H1 (cell line): ENCODE data around the gene MTF2. TPM values are rescaled to one million over a fixed set of nuclear protein-coding genes. Genes with fewer than 3 reads are reported as not detected.
A peak's percentile ranks its signal among the peaks of the same experiment; 100 is the strongest.

Experiments used
- CTCF ChIA-PET: fragments of 300-600 bp; sonication (Branson Sonifier 250); formaldehyde crosslinking; loops from one replicate; lab custom pipeline; 2021; ENCODE audit not compliant: partially characterized antibody; lab: Charles Lee
- POLR2A ChIA-PET: fragments of 300-600 bp; sonication (Branson Sonifier 250); formaldehyde crosslinking; loops from one replicate; lab custom pipeline; 2021; ENCODE audit warnings: inconsistent platforms; ENCODE audit not compliant: partially characterized antibody; lab: Charles Lee
- DNase-seq, 2 experiments: peaks; one replicate each; pipeline versions ENCODE4 v3.0.0 to v3.0.0-alpha.2; 2010 to 2022; ENCODE audit warnings: low spot score in 2 of 2, low read depth in 1 of 2, mixed read lengths in 1 of 2
- FAIRE-seq: peaks from 2 replicates; lab custom pipeline; 2011; peaks lifted over from hg19 to GRCh38; lab: Jason Lieb, UNC
- H2AFZ ChIP-seq: 2 replicates; pipeline ENCODE4 v1.8.1; 2012; ENCODE audit warnings: low read length, inconsistent platforms
- H2AK5ac ChIP-seq: 2 replicates; pipeline ENCODE4 v1.6.1; 2013; ENCODE audit warnings: low read depth, low read length
- H2BK120ac ChIP-seq: replicated peaks from 2 replicates; pipeline ENCODE3; 2013; ENCODE audit warnings: low read depth, low read length, inconsistent platforms
- H2BK12ac ChIP-seq: 2 replicates; pipeline ENCODE4 v1.6.1; 2013; ENCODE audit warnings: low read depth, low read length
- H2BK15ac ChIP-seq: 2 replicates; pipeline ENCODE4 v1.6.1; 2013; ENCODE audit warnings: low read length
- H2BK20ac ChIP-seq: 2 replicates; pipeline ENCODE4 v1.6.1; 2013; ENCODE audit warnings: low read length
- H2BK5ac ChIP-seq: 2 replicates; pipeline ENCODE4 v1.6.1; 2013; ENCODE audit warnings: low read depth, low read length
- H3K14ac ChIP-seq: 2 replicates; pipeline ENCODE4 v1.6.1; 2013; ENCODE audit warnings: inconsistent platforms; ENCODE audit not compliant: insufficient read length
- H3K18ac ChIP-seq: 2 replicates; pipeline ENCODE4 v1.6.1; 2013; ENCODE audit warnings: low read length; ENCODE audit errors: extremely low read depth
- H3K23ac ChIP-seq: 2 replicates; pipeline ENCODE4 v1.6.1; 2013; ENCODE audit warnings: inconsistent platforms; ENCODE audit not compliant: insufficient read length
- H3K23me2 ChIP-seq: 2 replicates; pipeline ENCODE4 v1.6.1; 2013; ENCODE audit warnings: low read depth, low read length
- H3K27ac ChIP-seq: 2 replicates; pipeline ENCODE4 v1.6.1; 2011; ENCODE audit warnings: low read depth, low read length, inconsistent platforms
- H3K27me3 ChIP-seq, 4 experiments: replicated peaks in 1 of 4; 1 replicate in 1 of 4; 2 replicates in 3 of 4; pipeline versions ENCODE4 v1.6.1 to v1.8.1; 2011 to 2013; ENCODE audit warnings: low read length in 3 of 4, mild to moderate bottlenecking in 3 of 4, inconsistent platforms in 2 of 4, mixed read lengths in 2 of 4, moderate library complexity in 1 of 4; ENCODE audit not compliant: control insufficient read depth in 3 of 4, insufficient read depth in 3 of 4; ENCODE audit errors: extremely low read depth in 1 of 4
- H3K36me3 ChIP-seq, 4 experiments: 2 replicates each; pipeline versions ENCODE4 v1.6.1 to v1.8.1; 2011 to 2013; ENCODE audit warnings: mild to moderate bottlenecking in 4 of 4, low read length in 3 of 4, moderate library complexity in 2 of 4, control low read depth in 1 of 4, inconsistent platforms in 1 of 4; ENCODE audit not compliant: insufficient read depth in 4 of 4, control insufficient read depth in 2 of 4
- H3K4ac ChIP-seq: replicated peaks from 2 replicates; pipeline ENCODE3; 2013; ENCODE audit warnings: low read length, low read depth, mixed read lengths, inconsistent platforms; ENCODE audit not compliant: insufficient read length
- H3K4me1 ChIP-seq, 4 experiments: replicated peaks in 1 of 4; 1 replicate in 1 of 4; 2 replicates in 3 of 4; pipeline versions ENCODE4 v1.6.1 to v1.8.1; 2011 to 2013; ENCODE audit warnings: low read length in 3 of 4, inconsistent platforms in 2 of 4, mixed read lengths in 1 of 4; ENCODE audit not compliant: insufficient read depth in 4 of 4, control insufficient read depth in 3 of 4
- H3K4me2 ChIP-seq, 2 experiments: 2 replicates each; pipeline versions ENCODE4 v1.6.1 to v1.8.1; 2011 to 2013; ENCODE audit warnings: low read depth in 2 of 2, low read length in 2 of 2, control low read depth in 1 of 2, inconsistent platforms in 1 of 2, mild to moderate bottlenecking in 1 of 2; ENCODE audit not compliant: insufficient read depth in 1 of 2
- H3K4me3 ChIP-seq, 4 experiments: fragments of 200-600, 300-600 bp in 1 of 4; sonication (generic), shearing (Covaris generic), sonication (Bioruptor Twin) in 1 of 4; 2 replicates each; pipeline versions ENCODE4 v1.5.1 to v1.8.1; 2011 to 2016; ENCODE audit warnings: low read length in 4 of 4, low read depth in 3 of 4, control low read depth in 2 of 4, inconsistent platforms in 2 of 4, mild to moderate bottlenecking in 2 of 4, mixed read lengths in 1 of 4, moderate library complexity in 1 of 4; ENCODE audit not compliant: insufficient read depth in 2 of 4; ENCODE audit errors: extremely low read depth in 1 of 4
- H3K56ac ChIP-seq: replicated peaks from 2 replicates; pipeline ENCODE3; 2013; ENCODE audit warnings: low read depth, mild to moderate bottlenecking, mixed read lengths, low read length, inconsistent platforms; ENCODE audit not compliant: insufficient read length
- H3K79me1 ChIP-seq: 2 replicates; pipeline ENCODE4 v1.6.1; 2013; ENCODE audit warnings: low read depth, low read length, control low read depth
- H3K79me2 ChIP-seq, 2 experiments: 2 replicates each; pipeline versions ENCODE4 v1.6.1 to v1.8.1; 2012 to 2013; ENCODE audit warnings: low read length in 2 of 2, mild to moderate bottlenecking in 2 of 2, inconsistent platforms in 1 of 2; ENCODE audit not compliant: insufficient read depth in 2 of 2, control insufficient read depth in 1 of 2
- H3K9ac ChIP-seq, 4 experiments: replicated peaks in 1 of 4; 1 replicate in 1 of 4; 2 replicates in 3 of 4; pipeline versions ENCODE4 v1.6.1 to v1.8.1; 2011 to 2013; ENCODE audit warnings: low read depth in 3 of 4, low read length in 3 of 4, control low read depth in 2 of 4, mild to moderate bottlenecking in 2 of 4, moderate library complexity in 2 of 4, inconsistent platforms in 1 of 4; ENCODE audit errors: extremely low read depth in 1 of 4
- H3K9me3 ChIP-seq, 2 experiments: 2 replicates each; pipeline versions ENCODE4 v1.6.1 to v1.8.1; 2012 to 2013; ENCODE audit warnings: mild to moderate bottlenecking in 2 of 2, moderate library complexity in 2 of 2, control low read depth in 1 of 2, inconsistent platforms in 1 of 2, low read depth in 1 of 2, low read length in 1 of 2, mixed read lengths in 1 of 2; ENCODE audit not compliant: insufficient read depth in 2 of 2
- H4K20me1 ChIP-seq, 2 experiments: replicated peaks in 1 of 2; 2 replicates each; pipeline versions ENCODE3 to v1.8.1; 2011 to 2013; ENCODE audit warnings: inconsistent platforms in 2 of 2, low read length in 2 of 2, mild to moderate bottlenecking in 1 of 2; ENCODE audit not compliant: insufficient read depth in 2 of 2, control insufficient read depth in 1 of 2
- H4K5ac ChIP-seq: 2 replicates; pipeline ENCODE4 v1.6.1; 2013; ENCODE audit warnings: low read length, low read depth, mixed read lengths, inconsistent platforms; ENCODE audit not compliant: insufficient read length
- H4K8ac ChIP-seq: 2 replicates; pipeline ENCODE4 v1.8.0; 2013; ENCODE audit warnings: mild to moderate bottlenecking, moderate library complexity, low read length, inconsistent platforms; ENCODE audit not compliant: insufficient read depth; ENCODE audit errors: extremely low read depth
- H4K91ac ChIP-seq: replicated peaks from 2 replicates; pipeline ENCODE3; 2013; ENCODE audit warnings: low read length, mixed read lengths, inconsistent platforms; ENCODE audit not compliant: insufficient read length
- MAFK ChIP-seq: IDR thresholded peaks from 2 replicates; pipeline ENCODE4 v1.6.1; 2012; ENCODE audit warnings: low read depth, mild to moderate bottlenecking, improper control_type of control experiment, low read length
- WGBS, 2 experiments: shearing (Covaris generic) in 1 of 2; methylation state at CpG; one replicate each; pipeline versions ENCODE4 v1.1.6 to v1.1.7; 2013 to 2015; ENCODE audit warnings: low lambda C conversion rate in 2 of 2, mixed read lengths in 2 of 2, inconsistent platforms in 1 of 2, low coverage in 1 of 2, missing lambda C conversion rate in 1 of 2; ENCODE audit not compliant: insufficient replicate concordance in 2 of 2, insufficient coverage in 1 of 2, insufficient read length in 1 of 2; ENCODE audit errors: extremely low coverage in 1 of 2, missing lambda C conversion rate in 1 of 2; 5-methylcytosine and 5-hydroxymethylcytosine counted together
- polyA plus RNA-seq, 7 experiments: library from polyadenylated mRNA; depleted of rRNA in 3 of 7; stranded (reverse) in 5 of 7; unstranded in 2 of 7; fragments of >200 nt in 5 of 7; fragments of 200-250 nt in 2 of 7; gene quantifications; 1 replicate in 5 of 7; 2 replicates in 1 of 7; 4 replicates in 1 of 7; pipeline versions ENCODE4 v1.2.1 to v1.2.3, GENCODE V29; 2011 to 2013; ENCODE audit warnings: missing spikeins in 2 of 7, mixed read lengths in 2 of 7
- total RNA-seq: library from RNA; stranded (reverse); fragmentation: NEBNext Ultra II Directional; extraction: Animal tissue kit (Norgen Biotek cat#: 25700); gene quantifications from 2 replicates; pipeline ENCODE4 v1.2.1, GENCODE V29; 2021

Gene MTF2
- total and polyA plus RNA-seq, 2 of the 8 experiments (the other 6 are each of a cell fraction or from before 2014, with no cell fraction given) = 72.1 to 102 TPM

- Histone ChIP-seq H2AK5ac (no peak overlapping the region), H2BK15ac (no peak overlapping the region), H3K4me1 (peaks cover 0 to 9% (median 2%) of the 10 kb centered on the region in 4 experiments; a peak in 4 of 7 replicates), H3K4ac (no peak overlapping the region), H4K5ac (peak overlapping the region; percentile 76), H3K9ac (no peak overlapping the region), H4K91ac (no peak overlapping the region), H2BK20ac (no peak overlapping the region), H3K23me2 (no peaks in the 10 kb centered on the region), H2BK12ac (no peak overlapping the region), H4K8ac (no peak overlapping the region), H3K79me1 (no peaks in the 10 kb centered on the region), H3K36me3 (peaks cover 2 to 54% (median 10%) of the 10 kb centered on the region in 4 experiments; a peak in 6 of 8 replicates), H3K27ac (no peak overlapping the region), H3K18ac (no peak overlapping the region), H3K23ac (no peak overlapping the region), H3K79me2 (peaks cover 0 to 19% of the 10 kb centered on the region in 2 experiments; a peak in 2 of 4 replicates), H3K14ac (no peak overlapping the region), H3K56ac (no peak overlapping the region), H3K27me3 (no peaks in the 10 kb centered on the region), H3K9me3 (no peaks in the 10 kb centered on the region), H2BK120ac (no peak overlapping the region), H2BK5ac (no peak overlapping the region), H3K4me3 (peak overlapping the region in 1 of 4 experiments; percentile 40; a peak in 2 of 8 replicates), H3K4me2 (peak overlapping the region; percentile 27 to 54; a peak in 3 of 4 replicates), H2AFZ (no peak overlapping the region), H4K20me1 (no peaks in the 10 kb centered on the region)
- 9% methylated on average over 4 of the region's 4 CpGs; no CpG with 5 or more reads in 1 of the 2 experiments for WGBS, 2 experiments
- ChIA-PET POLR2A (interaction anchor here (1.4 to 2.5 kb wide), 2 partner anchors 18 to 46 kb away, joined by 5 to 8 read pairs; partner anchors contain the start of gene MTF2), CTCF (no interaction called here)
- DNase-seq (no peak), FAIRE-seq (no peak)
- TF ChIP-seq MAFK = peak; percentile 64
These were observed 45.7 kb downstream of the MTF2 start for GRCh38 chr1:93124556-93125355.
